WI38 (cell line): ENCODE measurements around the gene SBK1.

Experiments
- H3K4me3 ChIP-seq: 2 replicates; pipeline ENCODE4 v1.5.1; 2011; ENCODE audit warnings: low read depth, mild to moderate bottlenecking, control low read depth, low read length
- CTCF ChIP-seq: IDR thresholded peaks from 2 replicates; pipeline ENCODE4 v1.5.1; 2012; ENCODE audit warnings: low read depth, mild to moderate bottlenecking, control low read depth, low read length

SBK1 gene

GRCh38 chr16:28304214-28304613, 11.9 kb downstream of the SBK1 start:
- TF ChIP-seq CTCF = no peak
- no peak overlapping the region for H3K4me3 ChIP-seq

- no peak overlapping the region for H3K4me3 ChIP-seq
- TF ChIP-seq CTCF = no peak
Observed at GRCh38 chr16:28307936-28308335, 15.6 kb downstream of the SBK1 start.

DNA sequence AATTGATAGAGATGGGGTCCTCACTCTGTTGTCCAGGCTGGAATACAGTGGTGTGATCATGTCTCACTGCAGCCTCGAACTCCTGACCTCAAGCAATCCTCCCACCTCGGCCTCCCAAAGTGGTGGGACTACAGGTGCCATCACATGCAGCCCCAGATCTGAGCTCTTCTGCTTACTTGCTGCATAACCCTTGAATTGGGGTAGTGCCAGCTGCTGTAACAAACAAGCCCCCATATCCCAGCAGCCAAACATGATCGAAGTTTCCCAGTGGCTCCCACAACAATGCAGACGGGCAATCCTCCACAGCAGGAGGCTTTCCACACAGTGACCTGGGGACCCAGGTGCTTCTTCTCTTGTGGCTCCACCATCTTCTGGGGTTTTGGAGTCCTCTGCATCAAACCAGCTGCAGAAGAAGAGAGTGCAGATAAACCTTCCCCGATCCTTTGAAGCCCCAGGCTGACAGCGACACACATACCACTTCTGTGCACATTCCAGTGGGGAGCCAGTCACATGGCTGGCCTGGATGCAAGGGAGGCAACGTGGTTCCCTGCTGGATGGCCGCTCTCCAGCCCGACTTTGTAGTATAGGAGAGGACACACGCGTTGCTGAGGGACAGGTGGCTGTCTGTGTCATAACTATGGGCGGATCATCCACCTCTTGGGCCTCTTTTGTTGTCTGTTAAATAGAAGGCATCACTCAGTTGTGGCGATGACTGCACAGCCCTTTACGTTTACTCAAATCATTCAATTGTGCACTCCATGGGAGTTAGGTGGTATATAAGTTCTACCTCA, 16.7 kb downstream of the SBK1 start:
- TF ChIP-seq CTCF = no peak
- no peak overlapping the region for H3K4me3 ChIP-seq

- no peak for TF ChIP-seq CTCF
- H3K4me3 ChIP-seq = no peak overlapping the region
Observed at GRCh38 chr16:28309811-28310311, 17.5 kb downstream of the SBK1 start.

GRCh38 chr16:28310796-28311195, 18.5 kb downstream of the SBK1 start:
- no peak for TF ChIP-seq CTCF
- H3K4me3 ChIP-seq = no peak overlapping the region

DNA sequence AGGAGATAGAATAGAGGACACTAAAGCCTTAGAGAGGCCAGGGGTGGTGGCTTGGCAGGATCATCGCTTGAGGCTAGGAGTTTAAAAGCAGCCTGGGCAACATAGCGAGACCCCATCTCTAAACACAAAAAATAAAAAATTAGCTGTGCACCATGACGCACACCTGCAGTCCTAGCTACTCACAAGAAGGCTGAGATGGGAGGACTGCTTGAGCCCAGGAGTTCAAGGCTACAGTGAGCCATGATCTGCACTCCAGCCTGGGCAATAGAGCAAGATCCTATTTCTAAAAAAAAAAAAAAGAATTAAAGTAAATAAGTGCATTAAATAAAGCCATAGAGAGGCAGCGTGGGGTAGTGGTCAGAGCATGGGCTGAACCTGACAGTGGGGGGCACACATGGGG, 19.1 kb downstream of the SBK1 start:
- no peak for TF ChIP-seq CTCF
- no peak overlapping the region for H3K4me3 ChIP-seq

DNA sequence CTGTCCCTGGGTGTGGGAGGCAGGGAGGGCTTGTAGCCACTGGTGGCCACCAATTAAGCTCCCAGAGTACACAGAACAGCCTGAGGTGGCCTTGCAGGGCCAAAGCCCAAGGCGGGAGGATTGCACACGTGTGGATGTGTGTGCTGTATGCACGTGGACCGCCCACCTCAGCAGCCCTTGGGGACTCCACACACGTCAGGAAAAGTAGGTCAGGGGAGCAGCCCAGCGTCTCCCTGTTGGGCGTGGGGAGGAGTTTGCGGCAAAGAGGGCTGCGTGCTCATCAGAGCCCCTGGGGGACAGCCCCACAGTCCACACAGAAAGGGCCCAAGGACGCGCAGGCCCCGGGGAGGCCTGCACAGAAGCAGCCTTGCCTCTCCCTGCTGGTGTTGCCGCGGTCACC, 19.6 kb downstream of the SBK1 start:
- TF ChIP-seq CTCF = no peak
- H3K4me3 ChIP-seq = no peak overlapping the region
